GM12892 (cell line): ENCODE measurements around the gene CRB2.

Experiments
- POLR2A ChIP-seq: IDR thresholded peaks from 2 replicates; pipeline ENCODE4 v1.6.1; 2011; ENCODE audit warnings: low read depth, low read length, control low read depth
- POLR2AphosphoS5 ChIP-seq: IDR thresholded peaks from 2 replicates; pipeline ENCODE4 v1.6.1; 2011; ENCODE audit warnings: low read depth, low read length, control low read depth

DNA sequence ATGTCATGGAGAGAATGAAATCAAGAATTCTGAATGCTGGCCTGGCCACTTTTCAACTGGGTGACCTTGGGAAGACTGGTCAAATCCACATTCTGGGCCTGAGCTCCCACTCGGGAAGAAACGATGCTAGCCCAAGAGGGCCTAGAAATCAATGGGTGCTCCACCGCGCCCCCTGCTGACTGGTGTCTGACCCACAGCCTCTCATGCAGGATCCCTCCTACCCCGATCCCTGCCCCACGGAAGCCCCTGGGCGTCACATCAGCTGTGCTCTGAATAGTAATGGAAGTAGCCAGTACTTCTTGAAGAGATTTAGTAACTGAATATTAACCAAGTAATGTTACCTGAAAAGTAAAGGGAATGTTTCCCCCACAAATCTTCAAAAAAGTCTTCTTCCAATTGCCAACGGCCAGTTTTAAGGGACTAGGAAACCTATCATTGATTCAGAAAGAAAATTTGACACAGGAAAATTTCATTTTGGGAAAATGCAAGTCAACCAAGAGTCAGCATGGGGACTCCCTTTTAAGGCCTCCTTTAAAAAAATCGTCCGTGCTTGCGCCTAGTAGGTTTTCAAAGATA is 43.9 kb downstream of the CRB2 start:
- no peak for TF ChIP-seq POLR2A
- TF ChIP-seq POLR2AphosphoS5, result no peak
